Astrocyte of the cerebellum (primary cell): Measurements from ENCODE around the gene NOX5.

Experiments
- DNase-seq: peaks from one replicate; pipeline ENCODE4 v3.0.0-alpha.2; 2011; ENCODE audit warnings: low read depth
- H3K4me3 ChIP-seq: 2 replicates; pipeline ENCODE4 v1.5.1; 2011; ENCODE audit warnings: mild to moderate bottlenecking, low read depth, low read length, moderate library complexity
- in situ Hi-C: cut with HindIII; loops from 2 replicates; pipeline ENCODE4 v1.10.0; 2017; ENCODE audit warnings: low sequenced_read_pairs
- TF ChIP-seq, protein P1 (sequence below): IDR thresholded peaks from 2 replicates; pipeline ENCODE4 v1.5.1; 2012; ENCODE audit warnings: low read length, low read depth, moderate library complexity, mild to moderate bottlenecking; ENCODE audit errors: missing control alignments

Gene NOX5

DNA sequence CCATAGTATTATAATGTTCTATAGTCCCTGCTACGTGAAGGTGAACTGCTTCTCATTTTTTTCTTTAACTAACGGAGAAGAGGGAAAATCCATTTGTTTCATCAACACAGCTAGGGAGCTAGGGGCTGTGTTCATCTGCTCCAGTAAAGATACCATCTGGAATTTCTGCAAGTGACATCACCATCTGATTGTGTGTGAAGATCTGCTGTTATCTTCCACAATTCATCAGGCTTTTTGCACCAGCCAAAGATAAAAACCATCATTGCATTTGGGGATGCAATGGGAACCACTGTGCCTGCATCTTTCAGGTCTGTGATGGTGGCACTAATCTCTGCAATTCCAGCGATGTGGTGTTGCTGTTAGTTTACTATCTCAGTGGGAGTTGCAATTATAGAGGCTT lies 35.5 kb upstream of the NOX5 start:
- H3K4me3 ChIP-seq: no peak overlapping the region
- in situ Hi-C loops: no loop called here
- TF ChIP-seq, protein P1, sequence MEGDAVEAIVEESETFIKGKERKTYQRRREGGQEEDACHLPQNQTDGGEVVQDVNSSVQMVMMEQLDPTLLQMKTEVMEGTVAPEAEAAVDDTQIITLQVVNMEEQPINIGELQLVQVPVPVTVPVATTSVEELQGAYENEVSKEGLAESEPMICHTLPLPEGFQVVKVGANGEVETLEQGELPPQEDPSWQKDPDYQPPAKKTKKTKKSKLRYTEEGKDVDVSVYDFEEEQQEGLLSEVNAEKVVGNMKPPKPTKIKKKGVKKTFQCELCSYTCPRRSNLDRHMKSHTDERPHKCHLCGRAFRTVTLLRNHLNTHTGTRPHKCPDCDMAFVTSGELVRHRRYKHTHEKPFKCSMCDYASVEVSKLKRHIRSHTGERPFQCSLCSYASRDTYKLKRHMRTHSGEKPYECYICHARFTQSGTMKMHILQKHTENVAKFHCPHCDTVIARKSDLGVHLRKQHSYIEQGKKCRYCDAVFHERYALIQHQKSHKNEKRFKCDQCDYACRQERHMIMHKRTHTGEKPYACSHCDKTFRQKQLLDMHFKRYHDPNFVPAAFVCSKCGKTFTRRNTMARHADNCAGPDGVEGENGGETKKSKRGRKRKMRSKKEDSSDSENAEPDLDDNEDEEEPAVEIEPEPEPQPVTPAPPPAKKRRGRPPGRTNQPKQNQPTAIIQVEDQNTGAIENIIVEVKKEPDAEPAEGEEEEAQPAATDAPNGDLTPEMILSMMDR: no peak
- no peak for DNase-seq

DNA sequence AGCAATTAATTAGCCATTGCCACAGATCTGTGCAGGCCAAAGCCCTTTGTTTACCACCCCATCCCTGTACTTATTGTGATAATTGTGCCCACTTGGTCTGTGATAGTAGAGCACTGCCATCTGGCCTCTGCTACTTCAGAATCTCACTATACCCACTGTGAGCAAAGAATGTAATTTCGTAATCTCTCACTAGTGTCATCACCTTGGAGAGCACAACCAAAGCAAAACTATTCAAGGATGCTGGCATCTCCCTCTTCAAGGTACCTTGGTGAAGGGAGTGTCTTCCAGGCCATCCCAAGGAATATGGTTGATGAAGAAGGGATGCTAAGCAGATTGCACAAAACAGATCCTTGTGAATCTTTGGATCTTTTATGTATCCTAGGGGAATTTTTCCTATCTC lies 34.7 kb upstream of the NOX5 start:
- in situ Hi-C loops: no loop called here
- no peak overlapping the region for H3K4me3 ChIP-seq
- DNase-seq: no peak
- TF ChIP-seq, protein P1: no peak

DNA sequence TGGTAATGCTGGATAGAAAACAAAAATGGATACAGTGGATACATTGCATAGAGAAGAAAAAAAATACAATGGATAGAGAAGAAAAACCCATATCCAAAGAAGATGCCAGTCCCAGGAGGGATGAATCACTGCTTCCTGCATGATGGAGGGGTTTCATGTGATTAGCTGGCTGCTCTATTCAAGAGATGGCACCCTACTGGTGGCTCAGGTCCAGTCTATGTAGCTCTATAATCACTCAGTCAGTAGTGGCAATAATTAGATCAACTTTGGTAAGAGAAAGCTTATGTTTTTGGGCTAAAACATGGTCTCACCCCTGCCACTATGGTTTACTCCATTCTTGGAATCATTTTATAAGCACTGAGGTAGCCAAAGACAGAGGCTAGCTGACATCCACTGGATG lies 33.7 kb upstream of the NOX5 start:
- H3K4me3 ChIP-seq: no peak overlapping the region
- in situ Hi-C loops: no loop called here
- TF ChIP-seq, protein P1: no peak
- DNase-seq: no peak

DNA sequence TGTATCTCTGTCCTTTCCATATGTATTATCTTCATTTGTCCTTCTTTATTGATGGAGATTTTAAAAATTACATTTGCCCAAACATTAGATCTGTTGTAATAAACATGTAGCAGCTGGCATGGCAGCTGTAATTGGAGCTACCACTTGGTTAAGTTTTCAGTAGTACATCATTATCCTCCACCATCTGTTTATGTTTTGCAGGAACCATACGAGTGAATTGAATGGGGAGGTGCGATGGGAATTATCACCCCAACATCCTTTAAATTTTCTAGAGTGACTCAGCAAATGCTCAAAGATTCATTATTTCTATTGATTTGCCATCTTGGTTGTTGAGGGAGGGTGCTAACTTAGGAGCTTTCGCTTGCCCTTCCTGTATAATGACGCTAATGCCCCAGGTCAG lies 32.6 kb upstream of the NOX5 start:
- TF ChIP-seq, protein P1: no peak
- no peak overlapping the region for H3K4me3 ChIP-seq
- in situ Hi-C loops: no loop called here
- no peak for DNase-seq

DNA sequence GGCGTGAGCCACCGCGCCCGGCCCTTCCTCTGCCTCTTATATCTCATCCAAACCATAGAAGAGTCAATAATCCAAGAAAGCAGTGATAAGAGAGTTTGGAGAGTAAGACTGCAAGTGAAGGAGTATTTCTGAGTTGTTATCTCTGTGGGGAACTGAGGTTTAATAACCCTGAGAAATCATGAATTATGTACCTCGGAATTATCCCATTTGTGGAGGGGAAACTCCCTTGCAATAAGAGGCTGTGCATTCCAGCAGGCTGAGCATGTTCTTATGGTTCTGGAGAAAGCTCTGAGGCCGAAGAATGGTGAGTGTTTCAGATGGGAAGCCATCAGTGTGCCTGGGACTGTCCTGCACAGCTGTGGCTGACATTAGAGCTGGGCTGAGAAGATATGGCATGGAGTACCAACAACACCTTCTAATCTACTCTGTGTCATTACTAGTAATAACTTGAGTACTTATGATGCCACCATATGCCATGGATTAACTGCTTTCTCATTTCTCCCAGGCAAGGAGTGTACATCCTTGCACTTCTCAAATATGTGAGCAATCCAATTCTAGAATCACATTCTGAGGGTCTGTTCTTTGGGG lies 31.4 kb upstream of the NOX5 start:
- in situ Hi-C loops: no loop called here
- no peak for DNase-seq
- no peak overlapping the region for H3K4me3 ChIP-seq
- TF ChIP-seq, protein P1: no peak

DNA sequence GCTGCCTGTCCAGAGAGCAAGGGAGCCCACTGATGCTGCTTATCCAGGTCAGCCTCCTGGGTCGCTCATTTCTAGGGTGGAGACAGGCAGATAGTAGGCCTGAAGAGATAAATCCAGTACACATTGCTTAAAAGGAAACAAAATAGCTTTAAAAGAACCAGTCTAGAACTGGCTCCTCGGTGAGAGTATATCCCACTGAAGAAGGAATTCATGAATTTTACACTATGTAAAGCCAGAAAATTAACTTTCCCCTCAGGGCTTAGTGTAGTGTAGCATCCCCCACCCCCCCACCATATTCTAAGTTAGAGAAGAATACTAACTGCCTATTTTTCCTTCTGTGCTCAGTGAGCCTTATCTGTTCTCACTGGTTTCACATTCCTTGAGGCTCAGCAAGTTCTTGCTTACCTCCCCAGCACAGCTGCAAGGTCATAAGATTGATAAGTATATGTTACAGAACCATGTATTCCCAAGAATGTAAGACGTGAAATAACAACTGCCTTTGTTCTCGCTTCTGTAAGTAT lies 30.5 kb upstream of the NOX5 start:
- no peak overlapping the region for H3K4me3 ChIP-seq
- TF ChIP-seq, protein P1: no peak
- no peak for DNase-seq
- in situ Hi-C loops: no loop called here

DNA sequence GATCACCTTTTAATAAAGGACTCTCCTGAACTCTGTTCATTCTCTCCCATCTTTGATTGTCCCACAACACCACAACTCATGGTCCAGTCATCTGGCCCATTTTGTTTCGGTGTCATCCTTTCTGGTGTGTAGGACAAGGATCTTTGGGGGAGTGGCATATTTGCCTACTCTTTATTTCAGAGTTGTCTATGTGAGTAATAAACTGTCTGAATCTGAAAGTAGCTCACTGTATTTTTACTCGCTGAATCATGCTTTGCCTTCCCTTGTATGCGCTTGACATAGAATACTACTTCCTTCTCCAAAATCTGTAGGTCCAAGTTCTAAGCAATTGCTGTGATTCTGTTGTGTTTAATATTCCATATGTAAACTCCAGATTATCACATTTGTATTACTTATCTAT lies 29.9 kb upstream of the NOX5 start:
- no peak overlapping the region for H3K4me3 ChIP-seq
- in situ Hi-C loops: no loop called here
- TF ChIP-seq, protein P1: no peak
- DNase-seq: no peak
